Measurements from ENCODE around the gene ZFYVE16.

The ZFYVE16 gene

DNA sequence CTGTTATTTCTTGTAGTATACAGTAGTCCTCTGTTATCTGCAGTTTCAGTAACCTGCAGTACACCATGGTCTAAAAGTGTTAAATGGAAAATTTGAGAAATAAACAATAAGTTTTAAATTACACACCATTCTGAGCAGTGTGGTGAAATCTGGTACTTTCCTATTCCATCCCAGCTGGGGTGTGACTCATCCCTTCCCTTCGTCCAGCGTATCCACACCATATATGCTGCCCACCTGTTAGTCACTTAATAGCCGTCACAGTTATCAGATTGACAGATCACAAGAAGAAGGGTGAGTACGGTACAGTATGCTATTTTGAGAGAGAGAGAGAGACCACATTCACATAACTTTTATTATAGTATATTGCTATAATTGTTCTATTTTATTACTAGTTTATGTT lies 109.0 kb downstream of the ZFYVE16 start:
- no peak overlapping the region for H3K4me3 Mint-ChIP-seq
- H3K27me3 Mint-ChIP-seq (ENCODE audit: low read depth, poor library complexity) = no peaks in the 10 kb centered on the region
- no peaks in the 10 kb centered on the region for H3K9me3 Mint-ChIP-seq
- peaks cover 4% of the 10 kb centered on the region for H3K36me3 Mint-ChIP-seq (ENCODE audit: low read depth)
- no peaks in the 10 kb centered on the region for H3K4me1 Mint-ChIP-seq
- DNase-seq = no peak
- no peak overlapping the region for H3K27ac Mint-ChIP-seq
- TF ChIP-seq, protein P1, sequence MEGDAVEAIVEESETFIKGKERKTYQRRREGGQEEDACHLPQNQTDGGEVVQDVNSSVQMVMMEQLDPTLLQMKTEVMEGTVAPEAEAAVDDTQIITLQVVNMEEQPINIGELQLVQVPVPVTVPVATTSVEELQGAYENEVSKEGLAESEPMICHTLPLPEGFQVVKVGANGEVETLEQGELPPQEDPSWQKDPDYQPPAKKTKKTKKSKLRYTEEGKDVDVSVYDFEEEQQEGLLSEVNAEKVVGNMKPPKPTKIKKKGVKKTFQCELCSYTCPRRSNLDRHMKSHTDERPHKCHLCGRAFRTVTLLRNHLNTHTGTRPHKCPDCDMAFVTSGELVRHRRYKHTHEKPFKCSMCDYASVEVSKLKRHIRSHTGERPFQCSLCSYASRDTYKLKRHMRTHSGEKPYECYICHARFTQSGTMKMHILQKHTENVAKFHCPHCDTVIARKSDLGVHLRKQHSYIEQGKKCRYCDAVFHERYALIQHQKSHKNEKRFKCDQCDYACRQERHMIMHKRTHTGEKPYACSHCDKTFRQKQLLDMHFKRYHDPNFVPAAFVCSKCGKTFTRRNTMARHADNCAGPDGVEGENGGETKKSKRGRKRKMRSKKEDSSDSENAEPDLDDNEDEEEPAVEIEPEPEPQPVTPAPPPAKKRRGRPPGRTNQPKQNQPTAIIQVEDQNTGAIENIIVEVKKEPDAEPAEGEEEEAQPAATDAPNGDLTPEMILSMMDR (IDR thresholded peaks at IDR 0.05) = no peak

Data from nephron progenitor cell (in vitro differentiated cells).